ENCODE data around the gene AMN1. TPM values are rescaled to one million over a fixed set of nuclear protein-coding genes. Genes with fewer than 3 reads are reported as not detected.
"Not testable (repeated sequence)": the region's sequence is repeated elsewhere in the genome, so short reads cannot be mapped to it uniquely, and the experiment has no call there.

AMN1 gene
- total RNA-seq, 2 donors from 2014 or later: 2.9 to 3.6 TPM

DNA sequence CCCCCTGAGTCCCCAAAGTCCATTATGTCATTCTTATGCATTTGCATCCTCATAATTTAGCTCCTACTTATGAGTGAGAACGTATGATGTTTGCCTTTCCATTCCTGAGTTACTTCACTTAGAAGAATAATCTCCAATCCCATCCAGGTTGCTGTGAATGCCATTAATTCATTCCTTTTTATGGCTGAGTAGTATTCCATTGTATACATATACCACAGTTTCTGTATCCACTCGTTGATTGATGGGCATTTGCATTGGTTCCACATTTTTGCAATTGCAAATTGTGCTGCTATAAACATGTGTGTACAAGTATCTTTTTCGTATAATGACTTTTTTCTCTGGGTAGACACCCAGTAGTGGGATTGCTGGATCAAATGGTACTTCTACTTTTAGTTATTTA lies 38.9 kb downstream of the AMN1 start:
- H3K27me3 Mint-ChIP-seq; H3K36me3 Mint-ChIP-seq; H3K27ac Mint-ChIP-seq; ATAC-seq; H3K4me1 Mint-ChIP-seq (ENCODE audit: low read depth in 2 of 2); DNase-seq (ENCODE audit: low spot score); H3K9me3 Mint-ChIP-seq; H3K4me3 Mint-ChIP-seq: not testable (repeated sequence)

DNA sequence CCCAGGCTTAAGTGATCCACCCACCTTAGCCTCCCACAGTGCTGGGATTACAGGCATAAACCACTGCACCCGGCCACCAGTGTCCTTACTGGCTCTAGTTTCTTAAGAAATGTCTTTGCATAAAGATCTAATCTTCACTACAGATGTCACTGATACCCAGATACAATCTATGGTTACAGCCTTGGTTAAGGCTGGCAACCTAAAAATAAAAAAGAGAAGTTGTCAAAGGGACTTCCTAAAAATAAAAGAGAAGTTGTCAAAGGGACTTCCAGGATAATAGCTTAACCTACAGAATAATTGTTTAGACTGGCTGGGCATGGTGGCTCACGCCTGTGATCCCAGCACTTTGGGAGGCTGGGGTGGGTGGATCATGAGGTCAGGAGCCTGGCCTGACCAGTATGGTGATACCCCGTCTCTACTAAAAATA lies 41.7 kb downstream of the AMN1 start:
- peaks cover 8% of the 10 kb centered on the region in 2 donors for H3K4me1 Mint-ChIP-seq (ENCODE audit: low read depth in 2 of 2)
- H3K27me3 Mint-ChIP-seq: no peaks in the 10 kb centered on the region
- ATAC-seq (peak in 1 of 2 donors; percentile 46), DNase-seq (ENCODE audit: low spot score) (no peak)
- peaks cover 12% of the 10 kb centered on the region for H3K36me3 Mint-ChIP-seq
- peaks cover 4% of the 10 kb centered on the region for H3K9me3 Mint-ChIP-seq
- no peak overlapping the region for H3K27ac Mint-ChIP-seq
- H3K4me3 Mint-ChIP-seq: no peak overlapping the region

DNA sequence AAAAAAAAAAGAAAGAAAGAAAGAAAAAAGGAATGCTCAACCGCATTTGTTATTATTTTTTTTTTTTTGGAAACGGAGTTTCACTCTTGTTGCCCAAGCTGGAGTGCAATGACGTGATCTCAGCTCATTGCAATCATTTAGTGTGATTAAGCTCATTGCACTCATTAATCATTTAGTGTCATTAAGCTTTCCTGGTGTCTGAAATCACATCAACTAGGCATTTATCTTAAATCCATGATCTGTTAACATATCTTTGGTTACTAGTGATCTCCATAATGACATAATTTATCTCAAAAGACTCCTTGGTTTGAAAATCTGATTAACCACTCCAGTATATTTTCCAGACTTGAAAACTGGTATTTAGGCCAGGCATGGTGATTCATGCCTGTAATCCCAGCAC lies 43.0 kb downstream of the AMN1 start:
- peaks cover 5% of the 10 kb centered on the region for H3K9me3 Mint-ChIP-seq
- peaks cover 9 to 10% of the 10 kb centered on the region in 2 donors for H3K4me1 Mint-ChIP-seq (ENCODE audit: low read depth in 2 of 2)
- no peak for DNase-seq (ENCODE audit: low spot score)
- H3K27ac Mint-ChIP-seq: no peak overlapping the region
- no peak for ATAC-seq
- H3K27me3 Mint-ChIP-seq: no peaks in the 10 kb centered on the region
- no peak overlapping the region for H3K4me3 Mint-ChIP-seq
- peaks cover 14% of the 10 kb centered on the region for H3K36me3 Mint-ChIP-seq

DNA sequence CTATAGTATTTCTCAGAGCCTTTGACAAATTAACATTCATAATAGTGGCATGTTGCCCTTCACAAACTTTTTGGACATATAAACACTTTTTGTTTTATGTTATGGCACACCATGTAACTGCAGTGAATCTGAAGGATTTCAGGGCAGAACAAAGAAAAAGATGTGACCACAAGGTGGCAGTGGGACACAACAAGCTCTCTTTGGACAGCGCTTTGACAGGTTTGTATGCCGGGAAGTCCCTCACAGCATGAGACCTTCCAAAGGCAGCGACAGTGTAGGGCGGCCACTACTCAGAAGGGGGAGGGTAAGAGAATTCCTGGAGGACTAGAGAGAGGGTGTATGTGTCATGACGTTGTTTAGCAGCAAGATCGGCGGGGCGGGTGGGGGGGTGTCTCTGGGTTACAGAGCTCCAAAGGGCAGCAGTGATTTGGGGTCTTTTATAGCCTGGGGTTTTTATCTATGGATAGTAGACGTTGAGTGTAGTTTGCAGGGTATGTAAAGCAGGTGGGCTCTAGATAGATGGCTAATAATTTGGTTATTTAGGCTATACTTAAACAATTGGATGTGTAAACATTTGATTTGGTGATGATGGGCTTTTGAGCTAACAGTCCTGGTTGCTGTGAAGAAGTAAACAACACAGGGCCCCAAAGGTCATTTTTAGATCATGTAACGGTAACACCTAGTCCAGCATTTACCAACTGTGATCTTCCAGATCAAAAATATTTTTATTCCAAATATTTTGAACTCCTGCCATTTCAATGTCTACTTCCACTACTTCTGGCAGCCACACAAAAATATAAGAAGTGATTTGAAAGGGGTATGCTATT lies 46.5 kb downstream of the AMN1 start:
- peaks cover 9 to 10% of the 10 kb centered on the region in 2 donors for H3K4me1 Mint-ChIP-seq (ENCODE audit: low read depth in 2 of 2)
- peak; percentile 83 to 85 for ATAC-seq
- peak overlapping the region; percentile 4 for H3K4me3 Mint-ChIP-seq
- no peaks in the 10 kb centered on the region for H3K27me3 Mint-ChIP-seq
- H3K36me3 Mint-ChIP-seq: peaks cover 14% of the 10 kb centered on the region
- H3K9me3 Mint-ChIP-seq: peaks cover 5% of the 10 kb centered on the region
- DNase-seq (ENCODE audit: low spot score): peak; percentile 80
- H3K27ac Mint-ChIP-seq: peak overlapping the region; percentile 24 to 82

DNA sequence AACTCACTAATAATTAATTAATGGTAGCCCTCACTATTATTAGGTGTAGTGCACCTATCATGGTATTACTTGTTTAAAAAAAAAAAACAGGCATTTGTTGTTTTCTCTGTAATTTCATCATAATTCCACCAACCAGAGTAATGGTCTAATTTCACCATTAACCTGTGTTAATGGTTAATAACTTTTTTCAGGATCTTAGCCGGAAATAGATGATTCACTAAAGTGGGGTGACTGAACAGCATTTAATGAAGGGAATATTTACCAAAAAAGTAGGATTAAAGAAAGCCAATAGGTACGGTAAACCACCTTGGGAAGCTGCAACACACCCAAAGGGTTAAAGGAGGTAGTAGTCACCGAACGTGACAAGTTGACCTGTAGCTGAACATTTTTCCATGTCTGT lies 56.3 kb downstream of the AMN1 start:
- no peaks in the 10 kb centered on the region for H3K9me3 Mint-ChIP-seq
- no peak overlapping the region for H3K27ac Mint-ChIP-seq
- ATAC-seq (no peak), DNase-seq (ENCODE audit: low spot score) (no peak)
- peaks cover 6% of the 10 kb centered on the region for H3K36me3 Mint-ChIP-seq
- no peaks in the 10 kb centered on the region for H3K27me3 Mint-ChIP-seq
- H3K4me3 Mint-ChIP-seq: no peak overlapping the region
- no peaks in the 10 kb centered on the region for H3K4me1 Mint-ChIP-seq (ENCODE audit: low read depth in 2 of 2)

DNA sequence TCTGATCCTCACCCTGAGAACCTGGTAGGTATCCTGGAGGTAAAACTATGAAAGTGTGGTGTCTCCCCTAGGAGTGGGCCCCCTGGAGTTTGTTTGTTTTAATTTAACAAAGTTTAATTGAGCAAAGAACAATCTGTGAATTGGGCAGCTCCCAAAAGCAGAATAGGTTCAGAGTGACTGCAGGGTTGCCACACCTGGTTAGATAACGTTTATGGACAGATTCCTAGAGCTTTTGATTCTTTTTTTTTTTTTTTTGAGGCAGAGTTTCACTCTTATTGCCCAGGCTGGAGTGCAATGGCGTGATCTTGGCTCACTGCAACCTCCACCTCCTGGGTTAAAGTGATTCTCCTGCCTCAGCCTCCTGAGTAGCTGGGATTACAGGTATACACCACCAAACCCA lies 59.2 kb downstream of the AMN1 start:
- H3K4me3 Mint-ChIP-seq; H3K4me1 Mint-ChIP-seq (ENCODE audit: low read depth in 2 of 2); ATAC-seq; H3K27ac Mint-ChIP-seq; H3K9me3 Mint-ChIP-seq; H3K36me3 Mint-ChIP-seq; DNase-seq (ENCODE audit: low spot score); H3K27me3 Mint-ChIP-seq: not testable (repeated sequence)

DNA sequence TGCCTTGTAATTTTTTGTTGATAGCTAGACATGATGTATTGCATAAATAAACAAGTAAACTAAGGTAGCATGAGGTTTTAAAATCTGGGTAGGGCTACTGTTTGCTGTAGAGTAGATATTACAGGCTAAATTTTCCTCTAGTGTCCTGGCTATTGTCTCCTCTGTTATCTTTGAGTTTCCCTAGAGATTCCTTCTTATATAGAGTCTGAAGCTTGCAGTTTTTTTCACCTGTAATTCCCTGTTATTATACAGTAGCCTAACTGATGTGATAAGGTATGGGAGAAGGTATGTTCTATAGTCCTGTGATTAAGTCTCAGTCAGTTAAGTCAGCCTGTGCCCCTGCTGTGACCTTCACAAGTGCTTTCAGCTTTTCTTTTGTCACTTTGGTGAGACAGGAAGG lies 59.8 kb downstream of the AMN1 start:
- Mint-ChIP-seq H3K27ac (no peak overlapping the region), H3K9me3 (no peaks in the 10 kb centered on the region), H3K4me3 (no peak overlapping the region), H3K4me1 (ENCODE audit: low read depth in 2 of 2) (peaks cover 0 to under 1% of the 10 kb centered on the region in 2 donors), H3K27me3 (no peaks in the 10 kb centered on the region), H3K36me3 (peaks cover 6% of the 10 kb centered on the region)
- ATAC-seq: no peak
- DNase-seq (ENCODE audit: low spot score): no peak

DNA sequence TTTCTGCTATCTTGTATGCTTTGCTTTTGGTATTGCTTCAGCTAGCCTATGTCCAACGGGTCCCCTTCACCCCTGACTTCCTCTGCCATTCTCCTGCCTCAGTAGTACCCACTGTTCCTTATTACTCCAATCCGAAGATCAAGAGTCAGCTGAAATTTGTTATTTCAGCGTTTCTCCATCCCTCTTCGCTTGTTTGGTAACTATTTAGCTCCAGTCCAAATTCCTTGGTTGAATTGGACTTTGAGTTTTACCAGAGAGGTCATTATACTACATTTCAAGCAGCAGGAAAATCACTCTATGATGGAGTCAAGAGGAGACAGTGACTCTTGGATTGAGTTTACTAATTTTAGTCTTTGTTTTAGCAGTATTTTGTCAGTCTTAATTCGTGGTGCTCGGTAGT lies 64.8 kb downstream of the AMN1 start:
- H3K27ac Mint-ChIP-seq: no peak overlapping the region
- DNase-seq (ENCODE audit: low spot score): no peak
- peaks cover 0 to 12% of the 10 kb centered on the region in 2 donors for H3K4me1 Mint-ChIP-seq (ENCODE audit: low read depth in 2 of 2)
- peaks cover 5% of the 10 kb centered on the region for H3K36me3 Mint-ChIP-seq
- no peaks in the 10 kb centered on the region for H3K9me3 Mint-ChIP-seq
- H3K27me3 Mint-ChIP-seq: no peaks in the 10 kb centered on the region
- H3K4me3 Mint-ChIP-seq: no peak overlapping the region
- ATAC-seq: no peak

DNA sequence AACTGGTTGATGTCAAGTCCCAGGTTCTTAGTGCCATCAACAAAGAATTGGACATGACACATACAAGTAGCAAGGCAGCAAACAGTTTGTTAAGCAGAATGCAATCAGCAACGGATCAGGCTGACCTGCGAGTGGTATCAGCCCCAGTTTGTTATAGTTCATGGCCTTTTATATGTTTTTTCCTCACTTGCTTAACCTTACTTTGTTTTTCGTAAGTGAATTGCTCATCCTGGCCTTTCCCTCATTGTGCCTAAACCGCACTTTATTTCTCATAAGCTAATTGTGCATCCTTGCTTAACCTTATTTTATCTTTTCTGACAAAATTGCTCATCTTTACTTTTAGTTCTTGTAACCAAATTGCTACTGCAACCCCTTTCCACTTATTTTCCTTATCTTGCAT lies 65.2 kb downstream of the AMN1 start:
- Mint-ChIP-seq H3K4me1 (ENCODE audit: low read depth in 2 of 2) (peaks cover 0 to 13% of the 10 kb centered on the region in 2 donors), H3K27me3 (no peaks in the 10 kb centered on the region), H3K36me3 (peaks cover under 1% of the 10 kb centered on the region), H3K27ac (no peak overlapping the region), H3K9me3 (no peaks in the 10 kb centered on the region), H3K4me3 (no peak overlapping the region)
- DNase-seq (ENCODE audit: low spot score) (no peak), ATAC-seq (no peak)

DNA sequence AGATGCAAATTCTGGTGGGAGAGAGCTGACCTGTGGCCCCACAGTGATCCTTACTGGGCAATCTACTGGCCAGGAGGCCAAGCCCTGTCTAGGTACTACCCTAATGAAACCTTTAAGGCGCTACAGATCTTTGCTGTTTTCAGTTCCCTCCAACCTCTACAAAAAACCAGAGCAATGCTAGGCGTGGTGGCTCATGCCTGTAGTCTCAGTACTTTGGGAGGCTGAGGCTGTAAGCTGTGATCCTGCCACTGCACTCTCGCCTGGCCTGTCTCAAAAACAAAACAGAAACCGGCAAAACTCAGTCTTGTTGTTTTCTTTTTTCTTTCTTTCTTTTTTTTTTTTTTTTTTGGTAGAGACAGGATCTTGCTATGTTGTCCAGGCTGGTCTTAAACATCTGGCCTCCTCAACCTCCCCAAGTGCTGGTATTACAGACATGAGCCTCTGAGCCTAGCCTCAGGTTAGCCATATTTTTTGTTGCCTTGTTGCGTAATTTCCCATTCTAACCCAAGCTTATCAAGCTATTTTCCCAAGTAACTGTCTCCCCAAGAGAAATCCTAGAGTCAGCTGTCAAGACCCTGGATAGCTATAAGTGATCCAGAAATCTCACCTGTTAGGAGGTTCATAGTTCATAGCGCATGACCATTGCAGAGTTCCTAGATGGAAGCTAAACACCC lies 66.5 kb downstream of the AMN1 start:
- DNase-seq (ENCODE audit: low spot score) (no peak), ATAC-seq (no peak)
- H3K36me3 Mint-ChIP-seq: no peaks in the 10 kb centered on the region
- H3K27ac Mint-ChIP-seq: no peak overlapping the region
- H3K27me3 Mint-ChIP-seq: no peaks in the 10 kb centered on the region
- H3K4me3 Mint-ChIP-seq: no peak overlapping the region
- H3K9me3 Mint-ChIP-seq: no peaks in the 10 kb centered on the region
- peaks cover 4 to 17% of the 10 kb centered on the region in 2 donors for H3K4me1 Mint-ChIP-seq (ENCODE audit: low read depth in 2 of 2)

DNA sequence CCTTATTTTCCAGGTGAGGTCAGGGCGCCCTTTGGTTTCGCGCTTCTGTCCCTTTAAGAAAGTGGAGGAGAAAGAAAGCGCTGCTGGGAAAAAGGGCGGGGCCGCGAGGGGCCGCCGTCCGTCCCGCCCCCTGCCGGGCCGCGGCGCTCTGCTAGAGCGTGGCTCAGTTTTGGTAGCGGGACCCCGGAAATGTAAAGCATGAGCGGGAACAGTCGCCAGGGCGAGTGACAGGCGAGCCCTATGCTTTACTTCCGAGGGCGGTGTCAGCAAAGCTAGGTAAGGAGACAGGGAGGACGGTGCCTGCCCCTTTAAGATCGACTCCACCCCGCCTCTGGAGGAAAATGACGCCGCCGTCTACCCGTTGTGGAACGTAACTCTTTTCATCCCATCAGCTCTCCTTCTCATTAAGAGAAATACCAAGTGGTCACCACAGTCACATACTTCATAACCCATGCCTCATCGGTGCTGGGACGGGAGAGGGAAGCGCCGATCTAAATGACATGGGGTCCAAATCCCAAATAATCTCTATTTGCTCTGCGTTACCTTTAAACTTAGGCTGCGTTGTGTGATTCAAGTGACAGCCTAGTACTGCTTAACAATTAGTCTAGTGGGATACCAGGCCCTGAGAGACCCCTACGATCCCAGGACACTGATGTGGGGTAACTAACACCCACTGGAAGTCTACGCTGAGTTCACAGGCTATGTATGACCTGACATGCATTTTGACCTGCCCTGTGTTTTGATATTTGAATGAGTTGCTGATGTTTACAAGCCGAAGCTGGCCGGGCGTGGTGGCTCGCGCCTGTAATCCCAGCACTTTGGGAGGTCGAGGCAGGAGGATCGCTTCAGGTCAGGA lies 69.5 kb downstream of the AMN1 start, which contains the start of gene ETFBKMT:
Gene ETFBKMT, plus strand, starts transcription at position 602 of the 856 bp plus-strand sequence. CDS start 2,266 bp downstream, outside the sequence.
- ATAC-seq: peak; percentile 100
- peak within 1 kb of the TSS; percentile 85 for H3K4me3 Mint-ChIP-seq
- peak; percentile 96 for DNase-seq (ENCODE audit: low spot score)
- H3K4me1 Mint-ChIP-seq (ENCODE audit: low read depth in 2 of 2): peaks cover 4 to 17% of the 10 kb centered on the region in 2 donors
- H3K36me3 Mint-ChIP-seq: no peaks in the 10 kb centered on the region
- peak within 1 kb of the TSS; percentile 76 to 97 for H3K27ac Mint-ChIP-seq
- no peaks in the 10 kb centered on the region for H3K27me3 Mint-ChIP-seq
- H3K9me3 Mint-ChIP-seq: no peaks in the 10 kb centered on the region

DNA sequence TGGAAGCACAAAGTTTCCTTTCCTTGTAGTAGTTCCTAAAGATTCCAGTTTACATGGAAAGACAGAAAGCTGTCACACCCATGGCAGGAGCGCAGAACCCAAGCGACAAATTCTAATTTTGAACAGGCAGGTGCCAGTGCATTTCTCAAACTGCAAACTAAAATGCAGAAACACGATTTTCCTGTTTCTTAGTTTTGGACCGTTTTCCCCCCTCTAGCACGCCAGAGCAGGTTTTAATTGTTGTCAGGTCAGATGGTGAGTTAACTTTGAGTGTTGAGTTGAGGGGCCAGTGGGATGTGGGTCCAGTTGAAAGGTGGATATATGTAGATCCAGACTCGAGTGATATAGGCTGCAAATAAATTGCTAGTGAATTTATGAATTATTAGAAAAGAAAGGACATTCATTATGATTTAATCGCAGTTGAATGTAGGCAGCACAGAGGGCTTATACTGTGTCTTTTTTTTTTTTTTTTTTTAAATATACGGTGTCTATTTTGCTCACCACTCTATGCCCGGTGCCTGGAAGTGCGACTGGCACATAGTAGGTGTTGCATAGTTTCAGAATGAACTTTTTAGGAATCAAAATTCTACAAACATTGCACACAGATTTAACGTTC lies 70.2 kb downstream of the AMN1 start:
- peaks cover 4 to 12% of the 10 kb centered on the region in 2 donors for H3K4me1 Mint-ChIP-seq (ENCODE audit: low read depth in 2 of 2)
- H3K9me3 Mint-ChIP-seq: no peaks in the 10 kb centered on the region
- no peak for ATAC-seq
- H3K4me3 Mint-ChIP-seq: peak overlapping the region; percentile 85
- no peak for DNase-seq (ENCODE audit: low spot score)
- H3K27me3 Mint-ChIP-seq: no peaks in the 10 kb centered on the region
- no peaks in the 10 kb centered on the region for H3K36me3 Mint-ChIP-seq
- H3K27ac Mint-ChIP-seq: peak overlapping the region; percentile 76 to 97

DNA sequence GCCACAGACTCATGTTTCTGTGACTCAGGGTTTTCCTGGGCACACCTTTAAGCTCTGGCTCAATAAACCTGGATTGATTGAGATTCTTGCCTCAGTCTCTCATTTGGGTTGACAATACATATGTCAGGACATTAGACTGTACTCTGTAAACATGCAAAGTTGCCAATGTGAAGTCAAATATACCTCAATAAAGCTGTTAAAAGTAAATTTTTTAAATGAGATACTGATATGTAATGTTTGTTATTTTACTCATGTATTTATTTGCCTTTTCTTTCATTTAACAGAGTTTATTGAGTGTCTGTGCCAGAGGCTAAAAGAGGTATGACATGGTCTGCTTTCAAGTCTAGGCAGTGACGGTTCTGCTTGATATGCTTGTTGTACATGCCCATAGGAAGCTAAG lies 73.0 kb downstream of the AMN1 start:
- Mint-ChIP-seq H3K27ac (no peak overlapping the region), H3K27me3 (no peaks in the 10 kb centered on the region), H3K4me1 (ENCODE audit: low read depth in 2 of 2) (peaks cover 16 to 19% of the 10 kb centered on the region in 2 donors), H3K9me3 (no peaks in the 10 kb centered on the region), H3K4me3 (no peak overlapping the region), H3K36me3 (no peaks in the 10 kb centered on the region)
- DNase-seq (ENCODE audit: low spot score) (no peak), ATAC-seq (no peak)
